OCI-M2 (cell line): ENCODE results near the gene SAT2.
"Not testable (repeated sequence)": the region's sequence is repeated elsewhere in the genome, so short reads cannot be mapped to it uniquely, and the experiment has no call there.

ENCODE experiments used
- DNase-seq: peaks from one replicate; lab custom pipeline; 2025; ENCODE audit not compliant: unreplicated experiment; lab: John Stamatoyannopoulos, UW

The SAT2 gene

GRCh38 chr17:7634384-7634783 is 6.8 kb upstream of the SAT2 start:
- DNase-seq, result no peak

GRCh38 chr17:7633093-7633492 is 5.5 kb upstream of the SAT2 start:
- DNase-seq, result no peak

GRCh38 chr17:7632492-7632894 is 4.9 kb upstream of the SAT2 start:
- DNase-seq, result peak; percentile 13

GRCh38 chr17:7631398-7632380 is 4.1 kb upstream of the SAT2 start:
- no peak for DNase-seq

GRCh38 chr17:7629939-7630571 is 2.4 kb upstream of the SAT2 start, which contains the start of gene SHBG:
Gene SHBG (plus strand): TSS chr17:7630135. CDS start chr17:7630173, 38 bp downstream.
- DNase-seq, result no peak

GRCh38 chr17:7626956-7627249 is 718 bp downstream of the SAT2 start:
- no peak for DNase-seq

- no peak for DNase-seq
Measured at GRCh38 chr17:7626307-7626706, 1.3 kb downstream of the SAT2 start.

GRCh38 chr17:7625749-7626148 is 1.9 kb downstream of the SAT2 start:
- DNase-seq, result not testable (repeated sequence)

GRCh38 chr17:7623661-7624060 is 4.0 kb downstream of the SAT2 start:
- DNase-seq, result no peak

GRCh38 chr17:7620835-7621234 is 6.8 kb downstream of the SAT2 start:
- DNase-seq, result no peak

- no peak for DNase-seq
Measured at GRCh38 chr17:7618608-7619007, 9.0 kb downstream of the SAT2 start.

GRCh38 chr17:7615265-7615747 is 12.3 kb downstream of the SAT2 start:
- no peak for DNase-seq

- peak; percentile 87 for DNase-seq
Measured at GRCh38 chr17:7614425-7615264, 13.0 kb downstream of the SAT2 start, which contains the start of gene FXR2. Gene FXR2 (minus strand): TSS chr17:7614897. CDS start chr17:7614532, 365 bp downstream.

GRCh38 chr17:7613769-7614424 is 13.7 kb downstream of the SAT2 start:
- DNase-seq, result no peak

GRCh38 chr17:7612294-7612640 is 15.4 kb downstream of the SAT2 start:
- DNase-seq, result no peak

- no peak for DNase-seq
Measured at GRCh38 chr17:7611635-7612293, 15.9 kb downstream of the SAT2 start.

- no peak for DNase-seq
Measured at GRCh38 chr17:7610641-7611040, 17.0 kb downstream of the SAT2 start.

GRCh38 chr17:7606280-7606679 is 21.3 kb downstream of the SAT2 start:
- no peak for DNase-seq

GRCh38 chr17:7597561-7597960 is 30.1 kb downstream of the SAT2 start:
- DNase-seq, result not testable (repeated sequence)

GRCh38 chr17:7593296-7593695 is 34.3 kb downstream of the SAT2 start:
- DNase-seq, result no peak
